HTR-8/SVneo (cell line): Measurements from ENCODE around the gene KCNH6.
A peak's percentile ranks its signal among the peaks of the same experiment; 100 is the strongest.

Experiments used
- DNase-seq: peaks from one replicate; pipeline ENCODE4 v3.0.0; 2011; ENCODE audit warnings: low spot score, mixed read lengths; ENCODE audit not compliant: insufficient read length
- FAIRE-seq: peaks from 2 replicates; lab custom pipeline; 2011; peaks lifted over from hg19 to GRCh38; lab: Jason Lieb, UNC

The KCNH6 gene

GRCh38 chr17:63549289-63549945, 26.3 kb downstream of the KCNH6 start:
- DNase-seq (no peak), FAIRE-seq (no peak)

- FAIRE-seq: peak; percentile 97
- peak; percentile 100 for DNase-seq
Measured at GRCh38 chr17:63549946-63550816, 27.0 kb downstream of the KCNH6 start, which contains the start of gene DCAF7. Gene DCAF7, plus strand, starts transcription at chr17:63550477. Its CDS starts 201 bp downstream, at chr17:63550678.

- DNase-seq (peak; percentile 51), FAIRE-seq (no peak)
Measured at GRCh38 chr17:63550817-63551639, 27.9 kb downstream of the KCNH6 start.

- no peak for DNase-seq
- FAIRE-seq: no peak
Measured at GRCh38 chr17:63552211-63552610, 29.1 kb downstream of the KCNH6 start.

- DNase-seq: no peak
- FAIRE-seq: no peak
Measured at GRCh38 chr17:63555500-63556156, 32.5 kb downstream of the KCNH6 start.

- DNase-seq (no peak), FAIRE-seq (no peak)
Measured at GRCh38 chr17:63557416-63557815, 34.3 kb downstream of the KCNH6 start.

GRCh38 chr17:63558441-63558840, 35.3 kb downstream of the KCNH6 start:
- DNase-seq (no peak), FAIRE-seq (no peak)

GRCh38 chr17:63561819-63562218, 38.7 kb downstream of the KCNH6 start:
- no peak for FAIRE-seq
- DNase-seq: no peak

GRCh38 chr17:63563339-63563738, 40.2 kb downstream of the KCNH6 start:
- FAIRE-seq (no peak), DNase-seq (no peak)

GRCh38 chr17:63564562-63564961, 41.4 kb downstream of the KCNH6 start:
- peak; percentile 36 for FAIRE-seq
- no peak for DNase-seq

- FAIRE-seq (no peak), DNase-seq (no peak)
Measured at GRCh38 chr17:63567229-63567628, 44.1 kb downstream of the KCNH6 start.

- FAIRE-seq (no peak), DNase-seq (no peak)
Measured at GRCh38 chr17:63568563-63568962, 45.4 kb downstream of the KCNH6 start.

GRCh38 chr17:63571632-63572310, 48.6 kb downstream of the KCNH6 start:
- FAIRE-seq: peak; percentile 80
- peak; percentile 30 for DNase-seq

GRCh38 chr17:63573634-63574033, 50.5 kb downstream of the KCNH6 start:
- DNase-seq: no peak
- no peak for FAIRE-seq

- FAIRE-seq: no peak
- DNase-seq: no peak
Measured at GRCh38 chr17:63578027-63578768, 55.0 kb downstream of the KCNH6 start.

GRCh38 chr17:63578769-63579111, 55.6 kb downstream of the KCNH6 start:
- DNase-seq (no peak), FAIRE-seq (no peak)

- FAIRE-seq (no peak), DNase-seq (no peak)
Measured at GRCh38 chr17:63579633-63580032, 56.5 kb downstream of the KCNH6 start.

GRCh38 chr17:63587770-63588169, 64.6 kb downstream of the KCNH6 start:
- DNase-seq (no peak), FAIRE-seq (no peak)

- FAIRE-seq: no peak
Measured at GRCh38 chr17:63588797-63589196, 65.6 kb downstream of the KCNH6 start.

More at GRCh38 chr17:63588797-63589196, 65.6 kb downstream of the KCNH6 start:
- DNase-seq: no peak
